Neural crest cell (in vitro differentiated cells): ENCODE data around the gene GRIFIN. TPM values are rescaled to one million over a fixed set of nuclear protein-coding genes. Genes with fewer than 3 reads are reported as not detected.

Source experiments
- DNase-seq: peaks from one replicate; pipeline ENCODE4 v3.0.0; 2021; ENCODE audit warnings: low read depth, mixed read lengths, low spot score
- H3K27ac Mint-ChIP-seq: one replicate; pipeline ENCODE4 v1.8.0; 2021; ENCODE audit warnings: mild to moderate bottlenecking, mixed read lengths; ENCODE audit not compliant: unreplicated experiment
- H3K27me3 Mint-ChIP-seq: 2 replicates; pipeline ENCODE4 v1.8.0; 2021; ENCODE audit warnings: low read depth, mild to moderate bottlenecking, mixed read lengths
- H3K36me3 Mint-ChIP-seq: 2 replicates; pipeline ENCODE4 v1.8.0; 2021; ENCODE audit warnings: low read depth, mild to moderate bottlenecking, mixed read lengths
- H3K4me1 Mint-ChIP-seq: 2 replicates; pipeline ENCODE4 v1.8.0; 2021; ENCODE audit warnings: mixed read lengths
- H3K4me3 Mint-ChIP-seq: one replicate; pipeline ENCODE4 v1.8.0; 2021; ENCODE audit warnings: mild to moderate bottlenecking, mixed read lengths
- H3K9me3 Mint-ChIP-seq: 2 replicates; pipeline ENCODE4 v1.8.0; 2021; ENCODE audit warnings: mixed read lengths
- total RNA-seq: library from RNA; stranded (reverse); gene quantifications from 2 replicates; pipeline ENCODE4 v1.2.1, GENCODE V29; 2021
- TF ChIP-seq, protein P1 (sequence below): fragments of 200-600 bp; sonication (generic); conservative IDR thresholded peaks from 2 replicates; pipeline ENCODE4 v1.5.0; 2021; ENCODE audit warnings: antibody characterized with exemption, mild to moderate bottlenecking

Gene GRIFIN
- total RNA-seq, 1 donor from 2014 or later = not detected

DNA sequence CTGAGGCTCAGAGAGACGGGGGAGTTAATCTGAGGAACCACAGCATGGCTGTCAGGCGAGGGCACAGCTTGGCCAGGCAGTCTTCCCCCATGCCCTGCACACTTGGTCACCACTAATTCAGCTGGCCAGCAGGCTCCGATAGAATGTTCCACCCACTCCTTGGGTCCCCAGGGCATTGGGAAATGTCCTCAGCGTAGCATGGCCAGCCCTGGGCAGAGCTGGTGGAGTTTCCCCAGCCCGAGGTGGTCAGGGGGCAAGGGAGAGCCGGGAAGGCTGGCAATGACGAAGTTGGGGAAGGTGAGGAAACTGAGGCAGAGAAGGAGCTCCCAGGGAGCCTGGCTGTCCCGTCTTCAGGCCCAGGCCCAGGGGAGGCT, 12.1 kb upstream of the GRIFIN start:
- Mint-ChIP-seq H3K4me3 (no peak overlapping the region), H3K4me1 (peaks cover 19% of the 10 kb centered on the region), H3K27ac (no peak overlapping the region), H3K9me3 (peaks cover 3% of the 10 kb centered on the region), H3K27me3 (no peaks in the 10 kb centered on the region), H3K36me3 (no peaks in the 10 kb centered on the region)
- no peak for DNase-seq
- TF ChIP-seq, protein P1, sequence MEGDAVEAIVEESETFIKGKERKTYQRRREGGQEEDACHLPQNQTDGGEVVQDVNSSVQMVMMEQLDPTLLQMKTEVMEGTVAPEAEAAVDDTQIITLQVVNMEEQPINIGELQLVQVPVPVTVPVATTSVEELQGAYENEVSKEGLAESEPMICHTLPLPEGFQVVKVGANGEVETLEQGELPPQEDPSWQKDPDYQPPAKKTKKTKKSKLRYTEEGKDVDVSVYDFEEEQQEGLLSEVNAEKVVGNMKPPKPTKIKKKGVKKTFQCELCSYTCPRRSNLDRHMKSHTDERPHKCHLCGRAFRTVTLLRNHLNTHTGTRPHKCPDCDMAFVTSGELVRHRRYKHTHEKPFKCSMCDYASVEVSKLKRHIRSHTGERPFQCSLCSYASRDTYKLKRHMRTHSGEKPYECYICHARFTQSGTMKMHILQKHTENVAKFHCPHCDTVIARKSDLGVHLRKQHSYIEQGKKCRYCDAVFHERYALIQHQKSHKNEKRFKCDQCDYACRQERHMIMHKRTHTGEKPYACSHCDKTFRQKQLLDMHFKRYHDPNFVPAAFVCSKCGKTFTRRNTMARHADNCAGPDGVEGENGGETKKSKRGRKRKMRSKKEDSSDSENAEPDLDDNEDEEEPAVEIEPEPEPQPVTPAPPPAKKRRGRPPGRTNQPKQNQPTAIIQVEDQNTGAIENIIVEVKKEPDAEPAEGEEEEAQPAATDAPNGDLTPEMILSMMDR = no peak

GRCh38 chr7:2487586-2488271, 11.5 kb upstream of the GRIFIN start:
- no peak overlapping the region for H3K4me3 Mint-ChIP-seq
- DNase-seq = no peak
- no peak overlapping the region for H3K27ac Mint-ChIP-seq
- peaks cover 3% of the 10 kb centered on the region for H3K9me3 Mint-ChIP-seq
- TF ChIP-seq, protein P1 = no peak
- H3K36me3 Mint-ChIP-seq = no peaks in the 10 kb centered on the region
- H3K27me3 Mint-ChIP-seq = no peaks in the 10 kb centered on the region
- peaks cover 19% of the 10 kb centered on the region for H3K4me1 Mint-ChIP-seq

DNA sequence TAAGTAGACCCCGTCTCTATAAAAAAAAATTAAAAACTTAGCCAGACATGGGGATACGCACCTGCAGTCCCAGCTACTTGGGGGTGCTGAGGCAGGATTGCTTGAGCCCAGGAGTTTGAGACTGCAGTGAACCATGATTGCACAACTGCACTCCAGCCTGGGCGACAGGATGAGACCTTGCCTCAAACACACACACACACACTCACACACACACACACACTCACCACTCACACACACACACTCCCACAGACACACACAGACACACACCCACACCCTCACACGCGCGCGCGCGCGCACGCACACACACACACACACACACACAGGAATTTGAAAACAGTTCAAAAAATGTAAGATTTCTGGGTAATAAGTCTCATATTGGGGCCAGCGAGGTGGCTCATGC, 8.7 kb upstream of the GRIFIN start:
- no peak for DNase-seq
- no peaks in the 10 kb centered on the region for H3K36me3 Mint-ChIP-seq
- H3K9me3 Mint-ChIP-seq = no peaks in the 10 kb centered on the region
- TF ChIP-seq, protein P1 = no peak
- peaks cover 19% of the 10 kb centered on the region for H3K4me1 Mint-ChIP-seq
- H3K27me3 Mint-ChIP-seq = peaks cover 5% of the 10 kb centered on the region
- H3K4me3 Mint-ChIP-seq = no peak overlapping the region
- no peak overlapping the region for H3K27ac Mint-ChIP-seq

- H3K27me3 Mint-ChIP-seq = peaks cover 7% of the 10 kb centered on the region
- no peaks in the 10 kb centered on the region for H3K36me3 Mint-ChIP-seq
- no peaks in the 10 kb centered on the region for H3K9me3 Mint-ChIP-seq
- TF ChIP-seq, protein P1 = no peak
- H3K4me1 Mint-ChIP-seq = peaks cover 11% of the 10 kb centered on the region
- H3K4me3 Mint-ChIP-seq = no peak overlapping the region
- no peak overlapping the region for H3K27ac Mint-ChIP-seq
- no peak for DNase-seq
These were observed 7.3 kb upstream of the GRIFIN start for GRCh38 chr7:2483494-2483893.

GRCh38 chr7:2482725-2483451, 6.7 kb upstream of the GRIFIN start:
- Mint-ChIP-seq H3K27ac (no peak overlapping the region), H3K4me3 (no peak overlapping the region), H3K36me3 (no peaks in the 10 kb centered on the region)

More at GRCh38 chr7:2482725-2483451, 6.7 kb upstream of the GRIFIN start:
- TF ChIP-seq, protein P1 = no peak
- Mint-ChIP-seq H3K27me3 (peaks cover 7% of the 10 kb centered on the region), H3K9me3 (no peaks in the 10 kb centered on the region), H3K4me1 (peaks cover 7% of the 10 kb centered on the region)
- DNase-seq = no peak
